ENCODE data around the gene FMOD.
"Not testable (repeated sequence)": the region's sequence is repeated elsewhere in the genome, so short reads cannot be mapped to it uniquely, and the experiment has no call there.

FMOD gene

GRCh38 chr1:203307641-203308126, 43.2 kb downstream of the FMOD start:
- no peak for ATAC-seq
- H3K36me3 Mint-ChIP-seq, result peaks cover 57% of the 10 kb centered on the region
- H3K9me3 Mint-ChIP-seq, result no peaks in the 10 kb centered on the region
- H3K27ac Mint-ChIP-seq, result peak overlapping the region; percentile 80
- peaks cover 71% of the 10 kb centered on the region for H3K4me1 Mint-ChIP-seq
- H3K4me3 Mint-ChIP-seq, result peak overlapping the region; percentile 97
- no peaks in the 10 kb centered on the region for H3K27me3 Mint-ChIP-seq

GRCh38 chr1:203306965-203307541, 43.9 kb downstream of the FMOD start:
- Mint-ChIP-seq H3K4me1 (peaks cover 72% of the 10 kb centered on the region), H3K9me3 (no peaks in the 10 kb centered on the region), H3K36me3 (peaks cover 57% of the 10 kb centered on the region), H3K4me3 (peak overlapping the region; percentile 97), H3K27ac (peak overlapping the region; percentile 80), H3K27me3 (no peaks in the 10 kb centered on the region)
- ATAC-seq, result no peak

- peak; percentile 34 for ATAC-seq
- Mint-ChIP-seq H3K9me3 (no peaks in the 10 kb centered on the region), H3K27me3 (no peaks in the 10 kb centered on the region), H3K36me3 (peaks cover 55% of the 10 kb centered on the region), H3K27ac (peak overlapping the region; percentile 80), H3K4me1 (peaks cover 67% of the 10 kb centered on the region), H3K4me3 (peak overlapping the region; percentile 97)
These were observed 44.6 kb downstream of the FMOD start for GRCh38 chr1:203306089-203306964.

GRCh38 chr1:203305809-203306088, 45.2 kb downstream of the FMOD start:
- Mint-ChIP-seq H3K4me1 (peaks cover 67% of the 10 kb centered on the region), H3K36me3 (peaks cover 49% of the 10 kb centered on the region), H3K9me3 (no peaks in the 10 kb centered on the region), H3K4me3 (peak overlapping the region; percentile 97), H3K27me3 (no peaks in the 10 kb centered on the region), H3K27ac (peak overlapping the region; percentile 80)
- peak; percentile 10 for ATAC-seq

GRCh38 chr1:203304919-203305808, 45.8 kb downstream of the FMOD start, which contains the start of gene BTG2:
Gene BTG2 (plus strand): TSS chr1:203305519. CDS start chr1:203305607, 88 bp downstream.
- Mint-ChIP-seq H3K4me1 (peaks cover 67% of the 10 kb centered on the region), H3K27ac (peak within 1 kb of the TSS; percentile 80), H3K27me3 (no peaks in the 10 kb centered on the region), H3K36me3 (peaks cover 45% of the 10 kb centered on the region), H3K9me3 (no peaks in the 10 kb centered on the region), H3K4me3 (peak within 1 kb of the TSS; percentile 97)
- peak; percentile 93 for ATAC-seq

- Mint-ChIP-seq H3K4me3 (peak overlapping the region; percentile 97), H3K9me3 (no peaks in the 10 kb centered on the region), H3K27ac (peak overlapping the region; percentile 80), H3K4me1 (peaks cover 67% of the 10 kb centered on the region), H3K36me3 (peaks cover 38% of the 10 kb centered on the region), H3K27me3 (no peaks in the 10 kb centered on the region)
- ATAC-seq, result no peak
These were observed 46.5 kb downstream of the FMOD start for GRCh38 chr1:203304391-203304918.

- H3K27me3 Mint-ChIP-seq, result no peaks in the 10 kb centered on the region
- H3K36me3 Mint-ChIP-seq, result peaks cover 22% of the 10 kb centered on the region
- H3K4me1 Mint-ChIP-seq, result peaks cover 71% of the 10 kb centered on the region
- H3K9me3 Mint-ChIP-seq, result no peaks in the 10 kb centered on the region
- no peak for ATAC-seq
- H3K4me3 Mint-ChIP-seq, result no peak overlapping the region
- H3K27ac Mint-ChIP-seq, result peak overlapping the region; percentile 80
These were observed 48.0 kb downstream of the FMOD start for GRCh38 chr1:203302894-203303293.

- no peak for ATAC-seq
- Mint-ChIP-seq H3K9me3 (no peaks in the 10 kb centered on the region), H3K27me3 (no peaks in the 10 kb centered on the region), H3K4me1 (peaks cover 72% of the 10 kb centered on the region), H3K27ac (peak overlapping the region; percentile 80), H3K36me3 (peaks cover 18% of the 10 kb centered on the region), H3K4me3 (no peak overlapping the region)
These were observed 48.5 kb downstream of the FMOD start for GRCh38 chr1:203302456-203302855.

GRCh38 chr1:203301331-203301668, 49.6 kb downstream of the FMOD start:
- H3K27me3 Mint-ChIP-seq, result no peaks in the 10 kb centered on the region
- no peaks in the 10 kb centered on the region for H3K9me3 Mint-ChIP-seq
- no peak overlapping the region for H3K4me3 Mint-ChIP-seq
- H3K4me1 Mint-ChIP-seq, result peaks cover 78% of the 10 kb centered on the region
- no peak for ATAC-seq
- H3K36me3 Mint-ChIP-seq, result peaks cover 6% of the 10 kb centered on the region
- peak overlapping the region; percentile 83 for H3K27ac Mint-ChIP-seq

GRCh38 chr1:203300441-203301330, 50.2 kb downstream of the FMOD start:
- no peaks in the 10 kb centered on the region for H3K9me3 Mint-ChIP-seq
- peaks cover under 1% of the 10 kb centered on the region for H3K36me3 Mint-ChIP-seq
- no peak for ATAC-seq
- H3K27me3 Mint-ChIP-seq, result no peaks in the 10 kb centered on the region
- H3K27ac Mint-ChIP-seq, result peak overlapping the region; percentile 83
- H3K4me1 Mint-ChIP-seq, result peaks cover 84% of the 10 kb centered on the region
- H3K4me3 Mint-ChIP-seq, result peak overlapping the region; percentile 25

GRCh38 chr1:203299719-203300429, 51.0 kb downstream of the FMOD start:
- not testable (repeated sequence) for H3K27me3 Mint-ChIP-seq, ATAC-seq, H3K9me3 Mint-ChIP-seq, H3K36me3 Mint-ChIP-seq
- Mint-ChIP-seq H3K4me3 (peak overlapping the region; percentile 33), H3K27ac (peak overlapping the region; percentile 83), H3K4me1 (peaks cover 93% of the 10 kb centered on the region)

GRCh38 chr1:203299169-203299568, 51.8 kb downstream of the FMOD start:
- Mint-ChIP-seq H3K27ac (peak overlapping the region; percentile 83), H3K9me3 (no peaks in the 10 kb centered on the region), H3K4me1 (peaks cover 91% of the 10 kb centered on the region), H3K36me3 (no peaks in the 10 kb centered on the region), H3K4me3 (peak overlapping the region; percentile 33), H3K27me3 (no peaks in the 10 kb centered on the region)
- peak; percentile 85 for ATAC-seq

GRCh38 chr1:203296460-203297073, 54.4 kb downstream of the FMOD start:
- Mint-ChIP-seq H3K27ac (peak overlapping the region; percentile 83), H3K27me3 (no peaks in the 10 kb centered on the region), H3K4me1 (peaks cover 82% of the 10 kb centered on the region), H3K9me3 (no peaks in the 10 kb centered on the region), H3K36me3 (no peaks in the 10 kb centered on the region), H3K4me3 (no peak overlapping the region)
- no peak for ATAC-seq

Data from stimulated activated memory B cell treated with anti-CD40 and anti-IgM and Interleukin-4, amounts not matched to agents 10 μg/mL and 1 μg/mL and 100 μg/mL, for 72 hours (primary cell).